Activated T-cell treated with anti-CD3 and anti-CD28 coated beads, Interleukin-2, amount 50 U/mL, for 24 hours (primary cell): ENCODE measurements around the gene TAF10.

ENCODE experiments used
- DNase-seq: peaks from one replicate; pipeline ENCODE4 v3.0.0-alpha.2; 2020
- H3K27ac Mint-ChIP-seq: 2 replicates; pipeline ENCODE4 v1.8.0; 2020; ENCODE audit warnings: mild to moderate bottlenecking, mixed read lengths
- H3K27me3 Mint-ChIP-seq: 2 replicates; pipeline ENCODE4 v1.8.0; 2020; ENCODE audit warnings: mixed read lengths
- H3K36me3 Mint-ChIP-seq: 2 replicates; pipeline ENCODE4 v1.8.0; 2020; ENCODE audit warnings: low read depth, mixed read lengths
- H3K4me1 Mint-ChIP-seq: 2 replicates; pipeline ENCODE4 v1.8.0; 2020; ENCODE audit warnings: low read depth, mixed read lengths
- H3K4me3 Mint-ChIP-seq: 2 replicates; pipeline ENCODE4 v1.8.0; 2020; ENCODE audit warnings: mild to moderate bottlenecking, moderate library complexity, mixed read lengths
- H3K9me3 Mint-ChIP-seq: 2 replicates; pipeline ENCODE4 v1.8.0; 2020; ENCODE audit warnings: mixed read lengths

TAF10 gene

GRCh38 chr11:6623391-6624363, 11.7 kb upstream of the TAF10 start:
- H3K36me3 Mint-ChIP-seq, result no peaks in the 10 kb centered on the region
- H3K9me3 Mint-ChIP-seq, result no peaks in the 10 kb centered on the region
- H3K27ac Mint-ChIP-seq, result no peak overlapping the region
- peaks cover 16% of the 10 kb centered on the region for H3K4me1 Mint-ChIP-seq
- no peaks in the 10 kb centered on the region for H3K27me3 Mint-ChIP-seq
- DNase-seq, result no peak
- no peak overlapping the region for H3K4me3 Mint-ChIP-seq

GRCh38 chr11:6622261-6623171, 10.5 kb upstream of the TAF10 start:
- H3K27ac Mint-ChIP-seq, result no peak overlapping the region

DNA sequence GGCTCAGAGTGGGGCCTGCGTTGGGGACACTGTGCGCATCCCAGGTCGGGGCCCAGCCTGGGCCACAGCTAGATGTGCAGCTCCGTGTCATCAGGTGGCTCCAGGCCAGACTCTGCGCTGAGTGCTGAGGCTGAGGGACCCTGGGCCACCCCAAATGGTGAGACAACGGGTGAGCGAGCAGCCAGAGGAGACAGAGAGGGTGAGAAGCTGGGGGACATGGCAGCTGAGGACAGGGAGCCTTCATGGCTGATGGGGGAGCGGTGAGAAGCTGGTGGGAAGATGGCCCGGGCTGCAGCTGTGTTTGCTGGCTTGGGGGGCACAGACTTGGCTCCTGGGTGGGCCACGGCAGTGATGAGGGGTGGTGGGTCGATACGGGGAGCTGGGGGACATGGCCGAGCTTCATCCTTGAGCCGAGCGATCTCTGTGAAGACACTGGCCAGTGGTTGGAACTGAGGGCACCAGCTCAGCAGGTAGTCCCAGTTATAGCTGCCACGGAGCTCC, 9.7 kb upstream of the TAF10 start:
- Mint-ChIP-seq H3K4me1 (peaks cover 1% of the 10 kb centered on the region), H3K27ac (no peak overlapping the region), H3K27me3 (no peaks in the 10 kb centered on the region), H3K4me3 (no peak overlapping the region), H3K36me3 (peaks cover 7% of the 10 kb centered on the region), H3K9me3 (no peaks in the 10 kb centered on the region)
- no peak for DNase-seq

More at GRCh38 chr11:6622261-6623171, 10.5 kb upstream of the TAF10 start:
- DNase-seq, result no peak
- no peaks in the 10 kb centered on the region for H3K9me3 Mint-ChIP-seq
- H3K36me3 Mint-ChIP-seq, result peaks cover 2% of the 10 kb centered on the region
- H3K4me1 Mint-ChIP-seq, result peaks cover 8% of the 10 kb centered on the region
- no peak overlapping the region for H3K4me3 Mint-ChIP-seq
- H3K27me3 Mint-ChIP-seq, result no peaks in the 10 kb centered on the region

GRCh38 chr11:6620636-6621035, 8.6 kb upstream of the TAF10 start:
- H3K27me3 Mint-ChIP-seq, result no peaks in the 10 kb centered on the region

DNA sequence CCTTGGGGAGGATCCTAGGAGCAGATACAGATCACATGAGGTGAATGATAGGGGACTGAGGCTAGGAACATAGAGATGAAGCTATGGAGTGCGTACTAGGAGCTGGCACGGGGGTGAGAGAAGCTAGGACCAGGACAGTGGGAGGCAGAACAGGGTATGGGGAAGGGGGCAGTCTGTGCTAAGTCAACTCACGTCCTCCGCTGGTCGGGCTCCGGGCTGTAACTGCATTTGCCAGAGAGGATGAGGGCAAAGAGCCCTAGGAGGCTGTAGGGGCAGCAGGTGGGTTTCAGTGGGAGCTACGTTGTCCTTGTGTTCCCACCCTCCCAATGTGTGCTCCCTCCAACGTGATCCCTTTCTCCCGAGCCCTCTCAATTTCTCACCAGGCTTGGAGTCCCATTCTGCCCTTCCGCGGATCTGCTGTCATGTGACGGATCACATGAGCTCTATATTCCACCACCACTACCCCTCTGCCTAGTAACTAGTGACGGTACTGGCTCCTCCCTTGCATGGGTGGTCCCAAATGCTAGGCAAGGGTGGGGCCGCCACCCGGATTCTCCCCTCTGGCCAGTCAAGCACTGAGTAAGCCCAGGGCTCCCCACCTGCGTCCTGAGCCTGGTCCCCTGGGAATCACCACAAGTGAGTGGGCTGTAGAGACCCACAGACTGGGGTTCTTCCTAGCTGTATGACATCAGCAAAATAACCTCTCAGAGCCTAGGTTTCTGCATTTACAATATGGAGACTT, 7.2 kb upstream of the TAF10 start, which contains the start of gene TPP1:
Gene TPP1 (minus strand): TSS at position 419 of the 742 bp plus-strand sequence. CDS start 22 bp downstream, at position 397.
- DNase-seq, result peak; percentile 92
- peaks cover 13% of the 10 kb centered on the region for H3K4me1 Mint-ChIP-seq
- H3K27ac Mint-ChIP-seq, result no peak within 1 kb of the TSS
- peaks cover 31% of the 10 kb centered on the region for H3K36me3 Mint-ChIP-seq
- H3K9me3 Mint-ChIP-seq, result no peaks in the 10 kb centered on the region
- no peak within 1 kb of the TSS for H3K4me3 Mint-ChIP-seq
- no peaks in the 10 kb centered on the region for H3K27me3 Mint-ChIP-seq

More at GRCh38 chr11:6620636-6621035, 8.6 kb upstream of the TAF10 start:
- no peak for DNase-seq
- Mint-ChIP-seq H3K9me3 (no peaks in the 10 kb centered on the region), H3K4me1 (peaks cover 11% of the 10 kb centered on the region), H3K36me3 (peaks cover 18% of the 10 kb centered on the region), H3K27ac (no peak overlapping the region), H3K4me3 (no peak overlapping the region)

GRCh38 chr11:6618117-6619003, 6.3 kb upstream of the TAF10 start:
- DNase-seq, result peak; percentile 63
- H3K4me1 Mint-ChIP-seq, result peaks cover 13% of the 10 kb centered on the region
- no peaks in the 10 kb centered on the region for H3K27me3 Mint-ChIP-seq
- peaks cover 31% of the 10 kb centered on the region for H3K36me3 Mint-ChIP-seq
- H3K27ac Mint-ChIP-seq, result no peak overlapping the region
- no peak overlapping the region for H3K4me3 Mint-ChIP-seq
- H3K9me3 Mint-ChIP-seq, result no peaks in the 10 kb centered on the region

- Mint-ChIP-seq H3K36me3 (peaks cover 31% of the 10 kb centered on the region), H3K9me3 (no peaks in the 10 kb centered on the region), H3K4me1 (peaks cover 13% of the 10 kb centered on the region), H3K27ac (no peak overlapping the region), H3K27me3 (no peaks in the 10 kb centered on the region), H3K4me3 (no peak overlapping the region)
- no peak for DNase-seq
Measured at GRCh38 chr11:6617315-6617781, 5.3 kb upstream of the TAF10 start.

DNA sequence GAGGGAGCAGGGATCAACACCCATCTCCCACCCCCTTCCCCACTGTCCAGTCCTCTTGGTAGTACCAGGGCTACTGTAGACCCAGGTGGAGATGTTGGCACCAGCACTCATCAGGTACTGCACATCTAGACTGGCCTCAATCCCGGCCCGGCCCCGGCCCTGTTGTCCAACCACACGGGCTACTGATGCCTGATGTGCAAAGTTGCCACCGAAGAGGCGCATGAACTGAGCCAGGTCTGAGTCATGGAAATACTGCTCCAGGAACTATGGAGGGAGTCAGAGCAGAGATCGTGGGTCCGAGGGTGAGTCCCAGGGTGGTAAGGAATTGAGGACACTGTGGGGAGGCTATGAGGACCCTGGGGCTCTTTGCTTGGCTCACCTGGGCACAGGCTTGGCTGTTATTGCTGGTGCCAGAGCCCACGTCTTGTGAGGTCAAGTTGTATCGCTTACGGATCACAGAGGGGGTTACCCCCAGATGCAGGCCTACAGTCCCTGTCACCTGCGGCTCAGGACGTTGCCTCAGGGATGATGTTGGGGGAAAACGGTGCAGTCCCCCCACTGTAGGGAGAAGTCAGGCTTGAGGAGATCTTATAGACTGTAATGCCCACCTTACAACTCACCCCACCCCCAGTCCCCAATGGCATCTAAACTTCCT, 4.7 kb upstream of the TAF10 start:
- no peak for DNase-seq
- Mint-ChIP-seq H3K36me3 (peaks cover 31% of the 10 kb centered on the region), H3K27me3 (no peaks in the 10 kb centered on the region), H3K4me1 (peaks cover 13% of the 10 kb centered on the region), H3K27ac (peak overlapping the region; percentile 24), H3K4me3 (no peak overlapping the region), H3K9me3 (no peaks in the 10 kb centered on the region)

DNA sequence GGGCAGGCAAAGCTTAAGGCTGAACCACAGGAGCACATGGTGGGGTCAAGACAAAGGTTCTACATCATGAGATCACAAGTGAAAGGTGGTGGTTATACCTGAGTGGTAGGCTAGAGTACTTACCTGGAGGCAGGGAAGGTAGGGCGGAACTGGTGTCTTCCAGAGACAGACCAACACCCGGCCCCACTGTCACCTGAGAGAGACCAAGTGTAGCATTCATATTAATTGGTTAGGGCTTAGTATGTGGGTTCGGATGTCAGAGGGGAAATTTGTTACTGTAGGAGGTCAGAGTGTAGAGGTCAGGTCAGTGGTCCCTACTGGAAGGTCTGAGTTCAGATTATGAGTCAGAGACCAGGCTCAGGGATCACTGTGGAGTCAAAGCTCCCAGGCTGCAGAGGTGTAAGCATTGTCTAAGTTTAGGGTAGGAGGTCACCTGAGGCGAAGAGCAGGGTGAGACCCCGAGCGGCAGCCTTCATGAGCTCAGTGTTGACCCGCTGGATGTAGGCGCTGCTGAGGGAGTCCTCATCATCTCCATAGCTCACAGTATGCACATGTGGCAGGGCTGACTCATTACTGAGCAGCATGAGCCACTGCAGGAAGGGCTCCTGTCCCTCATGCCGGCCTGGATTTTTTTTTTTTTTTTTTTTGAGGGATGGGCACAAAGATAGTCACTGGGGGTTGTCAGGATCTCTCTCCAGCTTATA, 4.0 kb upstream of the TAF10 start:
- H3K27ac Mint-ChIP-seq, result peak overlapping the region; percentile 4
- no peaks in the 10 kb centered on the region for H3K27me3 Mint-ChIP-seq
- H3K9me3 Mint-ChIP-seq, result no peaks in the 10 kb centered on the region
- peaks cover 17% of the 10 kb centered on the region for H3K4me1 Mint-ChIP-seq
- H3K36me3 Mint-ChIP-seq, result peaks cover 38% of the 10 kb centered on the region
- H3K4me3 Mint-ChIP-seq, result no peak overlapping the region
- no peak for DNase-seq

DNA sequence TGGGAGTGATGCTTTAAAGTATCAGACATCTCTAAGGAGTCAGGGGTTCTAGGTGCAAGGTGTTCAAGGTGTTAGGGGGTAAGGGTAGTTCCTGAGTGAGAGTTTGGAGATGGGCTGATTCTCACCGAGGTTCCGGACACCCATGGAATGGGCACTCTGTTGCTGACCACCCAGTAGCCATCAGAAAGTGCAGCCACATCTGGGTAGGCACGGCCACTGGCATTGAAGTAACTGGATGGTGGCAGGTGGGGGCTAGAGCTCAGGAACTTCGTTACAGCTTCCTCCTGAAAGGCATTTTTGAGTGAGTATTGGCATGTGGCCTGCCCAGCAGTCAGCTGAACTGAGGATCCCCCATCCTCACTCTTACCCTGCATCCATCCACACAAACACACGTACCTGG, 3.0 kb upstream of the TAF10 start:
- H3K9me3 Mint-ChIP-seq, result no peaks in the 10 kb centered on the region
- H3K27ac Mint-ChIP-seq, result no peak overlapping the region
- H3K36me3 Mint-ChIP-seq, result peaks cover 48% of the 10 kb centered on the region
- no peak for DNase-seq
- H3K4me3 Mint-ChIP-seq, result no peak overlapping the region
- H3K4me1 Mint-ChIP-seq, result peaks cover 27% of the 10 kb centered on the region
- H3K27me3 Mint-ChIP-seq, result no peaks in the 10 kb centered on the region

DNA sequence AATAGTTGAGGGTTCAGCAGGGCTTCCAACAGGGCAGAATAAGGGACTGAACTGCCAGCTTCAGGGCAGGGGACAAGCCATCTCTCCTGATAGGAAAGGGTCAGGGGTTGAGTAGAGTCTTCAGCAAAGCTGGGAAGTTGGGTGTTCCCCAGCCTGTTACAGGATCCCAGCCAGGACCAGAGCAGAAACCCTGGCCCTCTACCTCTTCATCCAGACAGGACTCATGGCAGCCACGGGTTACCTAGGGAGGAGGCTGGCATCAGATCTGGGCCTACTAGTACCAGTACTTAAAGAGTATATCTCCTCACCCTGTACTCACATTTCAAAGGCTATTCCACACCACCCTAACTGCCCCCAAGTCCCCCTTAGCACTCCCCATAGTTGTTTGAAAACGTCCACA, 2.4 kb upstream of the TAF10 start:
- Mint-ChIP-seq H3K9me3 (no peaks in the 10 kb centered on the region), H3K27me3 (no peaks in the 10 kb centered on the region), H3K4me3 (no peak overlapping the region), H3K36me3 (peaks cover 54% of the 10 kb centered on the region), H3K4me1 (peaks cover 33% of the 10 kb centered on the region), H3K27ac (no peak overlapping the region)
- no peak for DNase-seq

GRCh38 chr11:6613496-6613895, 1.5 kb upstream of the TAF10 start:
- Mint-ChIP-seq H3K27me3 (no peaks in the 10 kb centered on the region), H3K4me1 (peaks cover 43% of the 10 kb centered on the region), H3K4me3 (no peak overlapping the region), H3K9me3 (no peaks in the 10 kb centered on the region), H3K36me3 (peaks cover 63% of the 10 kb centered on the region), H3K27ac (no peak overlapping the region)
- DNase-seq, result no peak
